ENCODE measurements around the gene PMVK. TPM values are rescaled to one million over a fixed set of nuclear protein-coding genes. Genes with fewer than 3 reads are reported as not detected.

The PMVK gene
- total and polyA plus RNA-seq, 2 of the 8 experiments (the other 6 are each of a cell fraction or from before 2014, with no cell fraction given), result 23.8 to 26.5 TPM

DNA sequence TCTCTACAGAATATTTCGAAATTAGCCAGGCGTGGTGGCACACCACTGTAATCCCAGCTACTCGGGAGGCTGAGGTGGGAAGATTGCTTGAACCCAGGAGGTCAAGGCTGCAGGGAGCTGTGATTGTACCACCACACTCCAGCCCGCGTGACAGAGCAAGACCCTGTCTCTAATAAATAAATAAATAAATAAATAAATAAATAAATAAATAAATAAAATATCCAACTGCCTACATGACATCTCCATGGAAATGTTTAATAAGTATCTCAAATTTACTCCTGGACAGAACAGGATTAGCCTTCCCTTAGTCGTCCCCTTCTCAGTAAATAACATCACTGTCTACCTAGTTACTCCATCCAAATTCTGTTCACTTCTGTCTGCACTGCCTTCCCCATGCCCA, 37.5 kb downstream of the PMVK start:
- Histone ChIP-seq H3K27me3 (replicated peaks in 1 of 4; ENCODE audit: control insufficient read depth in 3 of 4, extremely low read depth in 1 of 4, insufficient read depth in 3 of 4, low read length in 3 of 4) (no peaks in the 10 kb centered on the region), H3K23me2 (ENCODE audit: low read depth, low read length) (peaks cover 3% of the 10 kb centered on the region; the same call in 1 of the 2 replicates), H3K23ac (ENCODE audit: insufficient read length) (no peak overlapping the region), H3K18ac (ENCODE audit: extremely low read depth, low read length) (no peak overlapping the region), H3K79me2 (ENCODE audit: control insufficient read depth in 1 of 2, insufficient read depth in 2 of 2, low read length in 2 of 2) (no peaks in the 10 kb centered on the region), H2BK5ac (ENCODE audit: low read depth, low read length) (no peak overlapping the region), H4K91ac (replicated peaks; ENCODE audit: insufficient read length, low read length) (no peak overlapping the region), H2BK12ac (ENCODE audit: low read depth, low read length) (no peak overlapping the region), H4K20me1 (replicated peaks in 1 of 2; ENCODE audit: control insufficient read depth in 1 of 2, insufficient read depth in 2 of 2, low read length in 2 of 2) (no peaks in the 10 kb centered on the region), H3K4ac (replicated peaks; ENCODE audit: insufficient read length, low read depth, low read length) (no peak overlapping the region), H3K14ac (ENCODE audit: insufficient read length) (no peak overlapping the region), H2BK120ac (replicated peaks; ENCODE audit: low read depth, low read length) (no peak overlapping the region), H3K9me3 (ENCODE audit: insufficient read depth in 2 of 2, low read depth in 1 of 2, low read length in 1 of 2) (no peaks in the 10 kb centered on the region), H2BK15ac (ENCODE audit: low read length) (no peak overlapping the region), H2AFZ (ENCODE audit: low read length) (no peak overlapping the region), H3K9ac (replicated peaks in 1 of 4; ENCODE audit: extremely low read depth in 1 of 4, low read depth in 3 of 4, low read length in 3 of 4) (no peak overlapping the region), H3K79me1 (ENCODE audit: low read depth, low read length) (no peaks in the 10 kb centered on the region), H3K27ac (ENCODE audit: low read depth, low read length) (no peak overlapping the region), H3K4me2 (ENCODE audit: insufficient read depth in 1 of 2, low read depth in 2 of 2, low read length in 2 of 2) (no peak overlapping the region), H3K4me3 (ENCODE audit: extremely low read depth in 1 of 4, insufficient read depth in 2 of 4, low read depth in 3 of 4, low read length in 4 of 4) (no peak overlapping the region), H3K36me3 (ENCODE audit: control insufficient read depth in 2 of 4, insufficient read depth in 4 of 4, low read length in 3 of 4) (no peaks in the 10 kb centered on the region), H3K4me1 (replicated peaks in 1 of 4; ENCODE audit: control insufficient read depth in 3 of 4, insufficient read depth in 4 of 4, low read length in 3 of 4) (no peaks in the 10 kb centered on the region; a peak in 1 of 7 replicates), H2BK20ac (ENCODE audit: low read length) (no peak overlapping the region), H3K56ac (replicated peaks; ENCODE audit: insufficient read length, low read depth, low read length) (no peak overlapping the region), H4K5ac (ENCODE audit: insufficient read length, low read depth, low read length) (no peak overlapping the region), H4K8ac (ENCODE audit: extremely low read depth, insufficient read depth, low read length) (no peak overlapping the region), H2AK5ac (ENCODE audit: low read depth, low read length) (no peak overlapping the region)
- FAIRE-seq, result no peak
- DNase-seq (ENCODE audit: low read depth in 1 of 2, low spot score in 2 of 2), result no peak
- 90% methylated on average over 6 of the region's 6 CpGs; no CpG with 5 or more reads in 1 of the 2 experiments for WGBS, 2 experiments (ENCODE audit: extremely low coverage in 1 of 2, insufficient coverage in 1 of 2, insufficient read length in 1 of 2, insufficient replicate concordance in 2 of 2, low coverage in 1 of 2, low lambda C conversion rate in 2 of 2, missing lambda C conversion rate in 1 of 2)
- CTCF ChIA-PET (ENCODE audit: partially characterized antibody), result interaction anchor here (0.7 kb wide), 1 partner anchor 114 kb away, joined by 3 read pairs; no protein-coding TSS in a partner anchor
- TF ChIP-seq YY1 (IDR thresholded peaks at IDR 0.05; ENCODE audit: low read depth, low read length) (no peak), SIN3A (conservative IDR thresholded peaks at IDR 0.05 in 1 of 2, IDR thresholded peaks at IDR 0.05 in 1 of 2; ENCODE audit: low read depth in 1 of 2, low read length in 2 of 2) (no peak), RAD21 (IDR thresholded peaks at IDR 0.05 in 1 of 2, conservative IDR thresholded peaks at IDR 0.05 in 1 of 2; ENCODE audit: low read depth in 2 of 2, low read length in 2 of 2) (no peak), RNF2 (IDR thresholded peaks at IDR 0.05; ENCODE audit: borderline replicate concordance, low read depth, low read length, missing control alignments, poor library complexity, severe bottlenecking) (no peak), HDAC6 (IDR thresholded peaks at IDR 0.05; ENCODE audit: low read depth, low read length) (no peak), SP2 (IDR thresholded peaks at IDR 0.05; ENCODE audit: low read length) (no peak)
- TF ChIP-seq, protein P1, sequence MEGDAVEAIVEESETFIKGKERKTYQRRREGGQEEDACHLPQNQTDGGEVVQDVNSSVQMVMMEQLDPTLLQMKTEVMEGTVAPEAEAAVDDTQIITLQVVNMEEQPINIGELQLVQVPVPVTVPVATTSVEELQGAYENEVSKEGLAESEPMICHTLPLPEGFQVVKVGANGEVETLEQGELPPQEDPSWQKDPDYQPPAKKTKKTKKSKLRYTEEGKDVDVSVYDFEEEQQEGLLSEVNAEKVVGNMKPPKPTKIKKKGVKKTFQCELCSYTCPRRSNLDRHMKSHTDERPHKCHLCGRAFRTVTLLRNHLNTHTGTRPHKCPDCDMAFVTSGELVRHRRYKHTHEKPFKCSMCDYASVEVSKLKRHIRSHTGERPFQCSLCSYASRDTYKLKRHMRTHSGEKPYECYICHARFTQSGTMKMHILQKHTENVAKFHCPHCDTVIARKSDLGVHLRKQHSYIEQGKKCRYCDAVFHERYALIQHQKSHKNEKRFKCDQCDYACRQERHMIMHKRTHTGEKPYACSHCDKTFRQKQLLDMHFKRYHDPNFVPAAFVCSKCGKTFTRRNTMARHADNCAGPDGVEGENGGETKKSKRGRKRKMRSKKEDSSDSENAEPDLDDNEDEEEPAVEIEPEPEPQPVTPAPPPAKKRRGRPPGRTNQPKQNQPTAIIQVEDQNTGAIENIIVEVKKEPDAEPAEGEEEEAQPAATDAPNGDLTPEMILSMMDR (IDR thresholded peaks at IDR 0.05; ENCODE audit: control extremely low read depth in 1 of 3, insufficient read depth in 1 of 3, low read depth in 1 of 3, low read length in 3 of 3), result no peak
- POLR2A ChIA-PET (ENCODE audit: partially characterized antibody), result no interaction called here

Data from H1 (cell line).